Fibroblast of upper back skin (primary cell): ENCODE results near the gene NKAIN4.
"Not testable (repeated sequence)": the region's sequence is repeated elsewhere in the genome, so short reads cannot be mapped to it uniquely, and the experiment has no call there.

Experiments
- DNase-seq: peaks from one replicate; pipeline ENCODE4 v3.0.0-alpha.2; 2013

NKAIN4 gene

DNA sequence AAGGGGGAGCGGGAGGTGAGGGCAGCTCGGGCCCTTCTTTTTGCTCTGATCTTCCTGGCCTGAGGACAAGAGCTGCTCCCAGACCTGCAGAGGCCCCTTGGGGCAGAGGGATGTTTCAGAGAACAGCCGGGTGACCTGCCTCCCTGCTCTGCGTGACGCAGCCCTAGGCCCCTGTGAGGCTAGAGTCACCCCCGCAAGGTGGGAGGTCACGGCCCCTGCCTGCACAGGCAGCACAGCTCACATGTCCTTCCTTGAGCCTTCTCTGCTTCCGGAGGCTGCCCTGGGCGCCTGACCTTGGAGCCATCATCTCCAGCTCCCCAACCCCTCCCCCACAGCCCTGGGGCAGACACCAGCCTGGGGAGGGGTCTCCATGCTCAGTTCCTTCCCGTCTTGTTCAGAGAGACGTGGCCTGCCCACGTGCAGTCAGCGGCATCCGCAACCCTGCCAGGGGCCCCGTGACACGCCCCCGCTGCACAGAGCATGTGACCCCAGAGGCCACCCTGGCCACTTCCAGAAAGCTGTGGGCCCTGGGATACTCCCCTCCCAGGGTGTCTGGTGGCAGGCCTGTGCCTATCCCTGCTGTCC is 18.8 kb downstream of the NKAIN4 start, which contains the start of gene BIRC7:
BIRC7 (plus strand) TSS at position 507 of the 585 bp plus-strand sequence. CDS start 192 bp downstream, outside the sequence.
- no peak for DNase-seq

DNA sequence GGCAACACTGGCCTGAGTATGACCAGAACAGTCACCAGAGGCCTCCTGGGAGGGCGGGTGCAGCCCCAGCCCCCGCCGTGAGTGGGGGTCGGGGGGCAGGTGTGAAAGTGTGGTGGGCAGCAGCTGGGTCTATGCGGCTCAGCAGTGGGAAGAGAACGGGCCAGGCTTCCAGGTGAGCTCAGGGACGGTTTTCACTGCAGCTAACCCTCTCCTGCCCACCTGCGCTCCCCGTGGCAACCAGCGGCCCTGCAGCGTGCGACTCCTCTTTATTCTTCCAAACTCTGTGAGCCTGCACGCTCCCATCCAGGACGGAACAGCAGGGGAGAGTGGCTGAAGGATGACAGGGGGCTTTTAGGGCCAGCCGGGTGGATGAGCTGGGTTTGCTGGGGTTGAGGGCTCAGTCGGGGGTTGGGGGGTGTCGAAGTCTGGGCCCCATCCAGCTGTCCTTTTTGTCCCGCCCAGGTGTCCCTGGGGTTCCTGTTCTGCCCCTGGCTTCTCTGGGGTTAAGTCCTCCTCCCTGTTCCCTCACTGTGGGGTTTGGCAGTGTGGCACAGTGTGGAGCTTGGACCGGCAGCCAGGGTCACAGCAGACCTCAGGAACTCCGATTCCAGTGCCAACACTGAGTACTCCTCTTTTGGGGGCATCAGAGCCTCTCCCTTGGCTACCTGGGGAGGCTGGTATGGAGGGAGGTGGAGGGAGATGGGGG is 19.4 kb downstream of the NKAIN4 start:
- no peak for DNase-seq

DNA sequence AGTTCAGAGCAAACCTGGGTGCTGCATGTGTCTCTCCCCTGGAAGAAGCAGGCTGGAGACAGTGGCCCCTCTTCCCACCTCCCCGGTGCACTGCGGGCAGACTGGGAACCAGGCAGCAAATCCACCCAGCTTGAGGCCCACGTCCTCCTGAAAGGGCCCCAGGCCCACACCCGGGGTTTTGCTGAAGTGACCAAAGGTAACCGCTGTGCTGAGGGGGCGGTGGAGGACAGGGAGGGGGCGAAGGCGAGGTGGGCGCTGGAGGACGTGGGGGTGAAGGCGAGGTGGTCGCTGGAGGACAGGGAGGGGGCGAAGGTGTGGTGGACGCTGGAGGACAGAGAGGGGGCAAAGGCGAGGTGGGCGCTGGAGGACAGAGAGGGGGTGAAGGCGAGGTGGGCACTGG is 20.3 kb downstream of the NKAIN4 start:
- no peak for DNase-seq

DNA sequence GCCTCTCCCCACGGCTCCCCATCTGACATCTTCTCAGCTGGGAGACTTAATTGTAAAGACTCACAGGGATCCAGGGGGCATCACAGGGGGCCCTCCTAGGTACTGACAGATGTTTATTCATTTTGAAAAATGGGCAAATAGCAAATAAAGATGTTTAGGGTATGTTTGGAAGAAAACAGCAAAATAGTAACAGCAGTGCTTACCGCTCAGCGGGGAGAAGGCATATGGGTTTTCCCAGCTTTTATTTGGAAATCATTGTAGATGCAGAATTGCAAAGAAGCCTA is 21.3 kb downstream of the NKAIN4 start:
- DNase-seq: no peak

DNA sequence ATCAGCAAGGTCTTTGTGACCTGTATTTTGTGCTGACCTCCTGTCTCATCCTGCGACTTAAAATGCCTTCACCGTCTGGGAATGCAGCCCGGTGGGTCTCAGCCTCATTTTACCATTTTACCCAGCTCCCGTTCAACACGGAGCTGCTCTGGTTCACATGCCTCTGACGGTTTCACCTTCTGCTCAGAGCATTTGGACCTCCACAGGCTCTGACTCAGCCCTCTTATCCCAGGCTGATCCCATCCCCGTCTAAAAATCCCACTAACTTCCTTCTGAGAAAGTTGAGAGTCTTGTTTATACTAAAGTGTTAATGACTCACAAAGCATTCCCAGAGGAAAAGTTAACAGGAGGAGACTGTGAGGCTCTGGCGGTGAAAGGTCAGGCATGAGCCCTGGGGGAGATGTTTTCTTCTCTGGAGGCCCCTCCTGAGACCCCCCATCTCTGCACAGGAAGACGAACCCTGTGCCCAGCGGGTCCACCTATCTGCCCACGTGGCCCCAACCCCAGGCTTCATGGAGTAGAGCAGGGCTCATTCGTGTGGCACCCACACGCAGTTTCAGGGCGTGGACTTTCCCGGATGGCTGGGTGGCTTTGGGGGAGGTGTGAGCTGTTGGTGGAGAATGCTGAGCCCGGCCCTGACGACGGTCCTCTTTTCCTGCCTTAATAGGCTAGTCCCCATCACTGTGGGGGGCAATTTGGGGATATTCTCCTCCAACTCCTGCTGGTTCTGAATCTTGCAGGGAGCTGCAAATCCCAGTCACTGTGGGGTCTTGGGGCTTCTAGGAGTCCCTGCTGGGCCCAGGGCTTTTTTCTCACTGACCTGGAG is 21.8 kb downstream of the NKAIN4 start:
- peak; percentile 91 for DNase-seq

DNA sequence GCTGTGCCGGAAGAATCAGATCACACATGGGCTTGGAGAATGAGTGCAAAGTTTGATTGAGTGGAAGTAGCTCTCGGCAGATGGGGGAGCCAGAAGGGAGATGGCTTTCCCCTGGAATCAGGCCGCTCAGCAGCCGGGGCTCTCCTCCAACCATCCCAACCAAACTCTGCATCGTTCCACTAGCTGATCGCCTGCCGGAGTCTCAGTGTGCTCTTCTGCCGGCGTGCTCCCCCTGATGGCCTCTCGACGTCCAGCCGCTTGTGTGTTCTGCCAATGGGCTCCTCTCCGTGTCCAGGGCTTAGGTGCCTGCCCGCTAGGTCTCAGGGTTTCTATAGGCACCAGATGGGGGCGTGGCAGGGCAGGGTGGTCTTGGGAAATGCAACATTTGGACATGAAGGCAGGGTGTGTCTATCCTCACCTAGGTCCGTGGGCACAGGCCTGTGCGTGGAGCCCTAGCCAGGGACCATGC is 23.4 kb downstream of the NKAIN4 start:
- peak; percentile 70 for DNase-seq

DNA sequence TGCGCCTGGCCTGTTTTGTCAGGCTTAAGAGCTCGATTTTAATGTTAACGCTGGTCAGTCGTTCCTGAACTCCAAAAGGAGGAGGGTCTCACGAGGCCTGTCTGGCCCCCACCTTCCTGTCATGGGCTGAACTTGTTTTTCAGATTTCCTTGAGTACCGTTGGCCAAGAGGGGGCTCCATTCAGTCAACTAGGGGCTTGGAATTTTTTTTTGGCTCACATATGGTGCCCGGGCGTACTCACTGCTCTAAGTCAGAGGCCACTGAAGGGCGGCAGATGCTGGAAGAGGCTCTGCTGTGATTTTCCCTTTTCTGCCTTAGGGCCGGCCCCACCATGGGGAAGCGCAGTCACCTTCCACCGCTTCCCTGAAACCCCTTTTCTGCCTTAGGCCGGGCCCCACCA is 25.5 kb downstream of the NKAIN4 start:
- no peak for DNase-seq

DNA sequence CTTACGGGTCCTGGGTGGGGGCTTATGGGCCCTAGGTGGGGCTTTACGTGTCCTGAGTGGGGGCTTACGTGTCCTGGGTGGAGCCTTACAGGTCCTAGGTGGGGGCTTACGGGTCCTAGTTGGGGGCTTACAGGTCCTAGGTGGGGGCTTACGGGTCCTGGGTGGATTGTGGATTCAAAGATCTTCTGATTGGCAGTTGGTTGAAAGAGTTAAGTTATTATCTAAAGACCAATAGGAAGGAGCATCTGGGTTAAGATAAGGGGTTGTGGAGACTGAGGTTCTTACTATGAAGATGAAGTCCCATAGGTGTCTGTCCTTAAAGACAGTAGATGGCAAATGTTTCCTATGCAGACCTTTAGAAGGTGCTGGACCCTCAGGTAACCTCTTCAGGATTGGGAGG is 27.0 kb downstream of the NKAIN4 start:
- DNase-seq: no peak

DNA sequence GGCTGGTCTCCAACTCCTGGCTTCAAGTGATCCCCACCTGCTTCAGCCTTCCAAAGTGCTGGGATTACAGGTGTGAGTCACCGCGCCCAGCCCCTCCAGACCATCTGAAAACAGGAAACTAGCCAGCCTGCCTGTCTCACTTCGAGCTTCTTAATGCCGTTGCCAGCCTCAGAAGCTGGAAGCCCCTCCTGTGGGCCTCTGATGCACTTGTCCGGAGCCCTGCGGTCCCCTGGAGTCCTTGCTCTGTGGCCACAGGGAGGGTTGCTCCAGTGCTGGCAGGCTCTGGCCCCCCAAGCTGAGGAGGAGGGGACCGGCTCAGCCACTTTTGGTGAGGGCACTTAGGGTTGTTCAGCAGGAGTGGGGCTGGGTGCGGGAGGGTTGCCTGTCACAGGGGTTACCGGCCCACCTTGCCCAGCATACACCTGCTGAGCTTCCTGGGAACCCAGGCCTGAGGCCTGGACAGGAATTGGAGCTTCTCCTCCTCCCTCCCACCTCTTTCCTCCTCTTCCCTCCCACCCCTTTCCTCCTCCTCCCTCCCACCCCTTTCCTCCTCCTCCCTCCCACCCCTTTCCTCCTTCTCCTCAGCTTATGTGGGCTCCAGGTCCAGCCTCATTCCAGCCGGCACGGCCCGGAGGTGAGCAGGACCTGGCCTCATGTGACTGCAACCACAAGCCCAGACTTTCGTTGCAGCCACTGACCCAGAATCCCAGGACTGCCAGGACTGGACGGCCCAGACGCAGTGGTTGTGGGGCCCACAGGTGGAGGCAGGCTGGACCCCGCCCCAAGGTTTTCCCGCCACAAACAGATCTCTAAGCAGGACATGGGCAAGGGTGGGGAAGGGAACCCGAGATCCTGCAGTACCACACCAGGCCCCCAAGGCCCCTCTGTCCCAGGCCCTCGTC is 28.0 kb downstream of the NKAIN4 start:
- DNase-seq: no peak

DNA sequence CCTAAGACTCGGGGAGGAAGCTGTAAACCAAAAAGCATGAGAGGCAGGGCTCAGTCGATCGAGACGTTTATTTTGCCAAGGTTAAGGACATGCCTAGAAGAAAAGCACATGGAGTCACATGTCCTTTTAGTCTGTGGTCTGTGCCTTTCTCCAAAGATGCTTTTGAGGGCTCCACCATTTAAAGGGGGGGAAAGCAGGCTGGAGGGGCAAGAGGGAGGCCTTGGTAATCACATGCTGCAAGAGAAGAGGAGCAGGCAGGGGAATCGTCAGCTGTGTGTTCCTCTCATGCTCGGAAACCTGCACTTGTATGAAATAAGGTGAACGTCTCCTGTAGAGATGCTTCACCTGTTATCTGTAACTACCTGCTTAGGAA is 29.2 kb downstream of the NKAIN4 start:
- no peak for DNase-seq

DNA sequence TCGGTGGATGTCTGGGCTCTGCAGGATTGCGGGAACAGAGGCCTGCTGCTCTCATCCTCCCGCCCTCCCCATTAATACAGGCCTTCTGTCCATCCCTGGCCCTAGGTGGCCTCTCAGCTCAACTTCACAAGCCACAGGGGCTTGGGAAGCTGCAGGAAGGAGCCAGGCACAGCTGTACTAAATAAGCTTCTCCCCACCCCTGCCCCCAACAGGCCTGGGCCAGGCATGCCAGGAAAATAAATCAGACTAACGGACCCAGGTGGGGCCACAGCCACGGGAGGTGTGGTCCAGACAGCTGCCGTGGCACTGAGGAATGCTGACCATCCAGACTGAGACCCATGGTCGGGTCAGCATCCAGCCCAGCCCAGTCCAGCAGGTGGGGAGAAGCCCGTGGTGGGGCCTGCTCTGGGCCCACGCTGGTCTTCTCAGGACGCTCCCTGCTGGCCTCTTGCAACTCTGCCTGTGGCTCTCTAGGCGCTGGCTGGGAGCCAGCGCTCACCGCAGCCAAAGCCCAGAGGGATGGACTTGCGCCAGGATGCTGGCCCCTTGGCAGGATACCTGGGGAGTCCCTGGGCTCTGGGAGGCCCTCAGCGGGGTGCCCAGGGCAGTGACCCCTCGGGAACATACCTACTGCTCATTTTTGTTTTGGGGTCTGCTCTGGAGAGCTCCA is 29.7 kb downstream of the NKAIN4 start:
- peak; percentile 63 for DNase-seq

DNA sequence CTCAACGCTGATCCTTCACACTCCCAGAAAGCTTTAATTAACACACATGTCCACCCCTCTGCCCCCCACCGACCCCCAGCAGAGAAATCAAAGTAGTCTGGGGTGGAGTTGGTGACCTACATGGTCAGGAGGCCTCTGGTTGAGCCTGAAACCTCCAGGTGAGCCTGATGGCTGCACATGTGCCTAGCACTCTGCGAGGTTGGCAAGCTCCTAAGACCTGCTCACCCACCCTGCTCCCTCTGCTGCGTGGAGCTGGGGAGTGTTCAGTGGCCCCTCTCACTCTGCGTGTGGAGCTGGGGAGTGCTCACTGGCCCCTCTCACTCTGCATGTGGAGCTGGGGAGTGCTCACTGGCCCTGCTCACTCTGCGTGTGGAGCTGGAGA is 30.4 kb downstream of the NKAIN4 start:
- DNase-seq: no peak

DNA sequence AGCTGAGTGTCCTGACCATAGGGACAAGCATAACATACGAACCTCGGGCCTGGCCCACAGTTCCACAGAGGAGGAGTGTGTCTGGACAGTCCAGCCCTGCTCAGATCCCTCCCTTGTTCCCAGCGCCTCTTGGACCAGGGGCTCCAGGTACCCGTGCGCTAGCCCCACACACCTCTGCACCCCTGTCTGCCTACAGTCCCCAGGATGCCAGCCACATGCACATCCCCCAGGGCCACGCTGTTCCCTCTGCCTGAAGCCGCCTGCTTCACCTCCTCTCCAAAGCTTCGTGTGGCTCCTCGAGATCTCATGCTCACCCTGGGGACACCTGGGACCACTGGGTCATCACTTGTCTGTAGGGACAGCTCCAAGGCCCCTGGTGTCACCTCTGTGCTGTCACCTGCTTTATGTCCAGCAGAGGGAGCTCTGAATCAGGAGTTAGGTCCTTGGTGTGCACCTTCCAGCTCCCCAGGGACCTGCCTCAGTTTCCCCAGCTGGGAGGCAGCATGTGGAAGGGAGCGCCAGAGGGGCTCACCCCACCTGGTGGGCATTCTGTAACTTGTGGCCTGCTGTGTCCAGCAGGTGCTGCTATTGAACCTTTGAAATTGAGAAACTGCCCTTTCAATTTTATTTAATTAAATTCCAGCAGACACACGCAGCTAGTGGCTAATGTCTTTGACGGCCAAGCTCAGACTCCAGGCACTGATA is 31.0 kb downstream of the NKAIN4 start:
- DNase-seq: peak; percentile 29

DNA sequence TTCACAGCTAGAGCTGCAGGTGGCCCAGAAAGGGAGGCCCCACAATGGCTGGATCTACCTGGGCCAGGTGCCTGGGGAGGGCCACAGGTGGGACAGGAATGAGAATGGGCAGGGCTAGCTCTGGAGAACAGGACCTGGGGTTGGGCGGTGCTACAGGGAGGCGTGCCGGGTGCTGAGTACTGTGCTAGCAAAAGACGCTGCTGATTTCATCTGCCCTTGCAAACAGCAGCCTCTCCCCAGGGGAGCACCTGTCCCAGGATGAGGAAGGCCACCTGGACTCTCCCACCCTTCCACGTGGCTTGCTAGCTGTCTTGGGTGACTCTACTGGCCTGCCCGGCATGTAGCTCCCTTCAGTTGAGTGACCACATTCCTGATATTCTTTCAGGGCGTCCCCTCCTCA is 31.7 kb downstream of the NKAIN4 start:
- no peak for DNase-seq

DNA sequence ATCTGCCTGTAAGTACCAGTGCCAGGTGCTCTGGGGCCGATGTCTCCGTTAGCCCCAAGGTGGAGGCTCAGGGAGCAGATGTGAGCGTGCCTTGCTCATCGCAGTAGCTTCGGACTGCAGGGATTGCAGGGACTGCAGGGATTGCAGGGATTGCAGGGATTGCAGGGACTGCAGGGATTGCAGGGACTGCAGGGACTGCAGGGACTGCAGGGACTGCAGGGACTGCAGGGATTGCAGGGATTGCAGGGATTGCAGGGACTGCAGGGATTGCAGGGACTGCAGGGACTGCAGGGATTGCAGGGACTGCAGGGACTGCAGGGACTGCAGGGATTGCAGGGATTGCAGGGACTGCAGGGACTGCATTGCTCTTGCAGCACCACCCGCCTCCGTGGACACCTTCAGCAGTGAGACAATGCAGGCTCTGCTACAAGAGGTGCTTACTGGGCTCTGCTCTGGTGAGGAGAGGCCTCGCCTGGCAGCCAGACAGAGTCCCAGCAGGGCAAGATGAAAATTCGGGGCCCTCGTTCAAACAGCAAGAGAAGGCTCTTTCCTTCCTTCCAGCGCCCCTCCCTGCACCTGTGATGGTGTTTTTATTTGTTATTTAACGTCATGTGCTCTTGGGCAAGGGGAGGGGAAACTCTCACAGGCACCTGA is 32.7 kb downstream of the NKAIN4 start:
- DNase-seq: not testable (repeated sequence)

DNA sequence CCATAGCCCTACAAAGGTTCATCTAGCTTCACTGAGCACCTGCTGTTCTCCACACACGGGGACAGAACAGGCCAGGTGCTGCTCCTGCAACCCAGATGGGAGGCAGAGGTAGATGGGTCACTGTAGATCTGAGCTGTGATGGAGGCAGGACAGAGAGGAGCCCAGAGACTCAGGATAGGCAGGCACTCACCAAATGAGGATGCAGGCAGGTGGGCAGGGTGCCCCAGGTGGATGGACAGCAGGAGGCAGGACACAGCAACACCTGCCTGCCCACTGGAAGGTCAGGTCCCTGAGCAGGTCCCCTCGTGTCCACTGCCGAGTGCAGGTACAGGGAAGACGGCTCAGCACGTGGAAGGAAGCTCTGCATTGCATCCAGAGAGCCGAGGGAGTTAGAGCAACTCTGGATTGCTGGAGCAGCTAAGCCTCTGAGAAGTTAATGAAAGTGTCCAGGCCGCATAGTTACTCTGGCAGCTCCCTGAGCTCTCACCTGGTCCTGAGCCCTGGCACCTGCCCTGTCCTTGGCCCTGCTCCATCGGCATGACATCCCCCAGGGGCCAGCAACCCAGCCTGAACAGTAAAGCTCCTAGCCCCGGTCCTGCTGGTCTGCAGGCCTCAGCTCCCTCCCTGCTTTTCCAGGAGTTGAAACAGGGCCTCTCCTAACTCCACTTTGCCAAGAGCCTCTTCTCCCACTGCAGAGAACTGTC is 33.4 kb downstream of the NKAIN4 start:
- DNase-seq: no peak

DNA sequence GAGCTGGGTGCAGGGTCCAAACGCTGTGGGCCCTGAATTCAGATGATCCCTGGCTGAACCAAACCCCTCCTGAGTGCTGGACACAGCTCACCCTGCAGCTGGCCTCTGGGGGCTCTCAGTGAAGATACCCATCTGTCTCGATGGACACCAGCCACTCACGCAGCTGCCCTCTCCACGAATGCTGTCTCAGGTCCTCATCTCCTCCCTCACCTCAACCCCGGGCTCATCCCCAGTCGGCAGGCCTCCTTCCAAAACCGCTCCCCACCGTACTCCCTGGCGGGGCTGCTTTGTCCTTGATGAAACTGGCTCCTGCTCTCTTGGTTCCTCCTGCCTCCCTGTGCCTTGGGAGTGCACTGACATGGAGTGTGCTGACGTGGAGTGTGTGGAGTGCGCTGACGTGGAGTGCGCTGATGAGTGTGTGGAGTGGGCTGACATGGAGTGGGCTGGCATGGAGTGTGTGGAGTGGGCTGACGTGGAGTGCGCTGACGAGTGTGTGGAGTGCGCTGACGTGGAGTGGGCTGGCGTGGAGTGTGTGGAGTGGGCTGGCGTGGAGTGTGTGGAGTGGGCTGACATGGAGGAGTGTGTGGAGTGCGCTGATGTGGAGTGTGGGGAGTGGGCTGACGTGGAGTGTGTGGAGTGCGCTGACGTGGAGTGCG is 34.3 kb downstream of the NKAIN4 start:
- DNase-seq: no peak

DNA sequence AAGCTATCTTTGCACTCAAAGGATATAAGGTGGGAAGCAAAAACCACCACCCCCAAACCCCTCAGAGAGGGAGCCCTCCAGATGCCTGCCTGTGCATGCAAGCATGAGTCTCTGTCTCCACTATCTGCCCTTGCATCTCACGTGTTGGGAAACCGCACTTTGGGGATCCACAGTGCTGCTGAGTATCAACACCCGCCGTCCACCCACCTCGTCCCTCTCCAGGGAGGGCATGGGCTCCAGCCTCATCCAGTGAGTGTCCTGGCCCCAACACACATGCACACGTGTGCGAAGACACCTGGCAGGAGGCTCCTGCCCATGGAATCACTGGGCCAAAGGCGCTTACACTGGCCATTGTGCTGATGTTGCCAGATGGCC is 34.8 kb downstream of the NKAIN4 start:
- DNase-seq: no peak

DNA sequence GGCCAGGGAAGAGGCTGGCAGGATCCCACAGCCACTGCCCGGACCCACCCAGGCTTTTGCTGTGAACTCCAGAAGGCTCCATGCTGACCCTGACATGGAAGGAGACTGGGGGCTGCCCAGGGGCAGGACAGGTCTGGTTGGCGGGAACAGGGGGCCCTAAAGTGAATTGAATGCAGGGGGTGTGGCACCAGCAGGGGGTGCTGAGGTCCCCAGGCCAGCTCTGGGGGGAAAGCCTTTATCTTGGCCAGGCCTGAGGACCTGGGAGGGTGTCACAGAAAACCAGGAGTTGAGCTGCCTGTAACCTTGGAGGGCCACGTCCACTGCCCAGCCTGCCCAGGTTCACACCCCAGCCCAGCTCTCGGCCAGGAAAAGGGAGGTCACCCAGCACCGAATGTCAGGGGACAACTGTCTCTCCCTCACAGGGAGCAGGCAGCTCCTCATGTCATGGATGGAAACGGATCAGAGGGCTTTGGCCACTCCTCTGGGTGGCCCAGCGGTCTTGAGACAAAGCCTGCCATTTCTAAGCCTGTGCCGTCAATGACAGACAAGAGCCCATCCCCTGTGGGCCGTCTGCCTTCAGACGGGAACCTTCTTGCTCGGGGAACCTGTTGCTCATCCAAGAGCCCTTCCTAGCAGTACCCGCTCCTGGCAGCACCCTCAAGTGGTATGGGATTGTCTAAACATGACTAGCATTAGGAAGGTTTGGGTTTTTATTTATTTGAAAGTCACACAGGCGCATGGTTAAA is 35.4 kb downstream of the NKAIN4 start:
- DNase-seq: no peak
